NCI-H187 treated with DMSO at 0.1 percent for 48 hours (cell line): ENCODE results near the gene SLC28A1.
"Not testable (repeated sequence)": the region's sequence is repeated elsewhere in the genome, so short reads cannot be mapped to it uniquely, and the experiment has no call there.

Source experiments
- DNase-seq: peaks from one replicate; lab custom pipeline; 2025; lab: John Stamatoyannopoulos, UW

Gene SLC28A1, protein sequence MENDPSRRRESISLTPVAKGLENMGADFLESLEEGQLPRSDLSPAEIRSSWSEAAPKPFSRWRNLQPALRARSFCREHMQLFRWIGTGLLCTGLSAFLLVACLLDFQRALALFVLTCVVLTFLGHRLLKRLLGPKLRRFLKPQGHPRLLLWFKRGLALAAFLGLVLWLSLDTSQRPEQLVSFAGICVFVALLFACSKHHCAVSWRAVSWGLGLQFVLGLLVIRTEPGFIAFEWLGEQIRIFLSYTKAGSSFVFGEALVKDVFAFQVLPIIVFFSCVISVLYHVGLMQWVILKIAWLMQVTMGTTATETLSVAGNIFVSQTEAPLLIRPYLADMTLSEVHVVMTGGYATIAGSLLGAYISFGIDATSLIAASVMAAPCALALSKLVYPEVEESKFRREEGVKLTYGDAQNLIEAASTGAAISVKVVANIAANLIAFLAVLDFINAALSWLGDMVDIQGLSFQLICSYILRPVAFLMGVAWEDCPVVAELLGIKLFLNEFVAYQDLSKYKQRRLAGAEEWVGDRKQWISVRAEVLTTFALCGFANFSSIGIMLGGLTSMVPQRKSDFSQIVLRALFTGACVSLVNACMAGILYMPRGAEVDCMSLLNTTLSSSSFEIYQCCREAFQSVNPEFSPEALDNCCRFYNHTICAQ

DNA sequence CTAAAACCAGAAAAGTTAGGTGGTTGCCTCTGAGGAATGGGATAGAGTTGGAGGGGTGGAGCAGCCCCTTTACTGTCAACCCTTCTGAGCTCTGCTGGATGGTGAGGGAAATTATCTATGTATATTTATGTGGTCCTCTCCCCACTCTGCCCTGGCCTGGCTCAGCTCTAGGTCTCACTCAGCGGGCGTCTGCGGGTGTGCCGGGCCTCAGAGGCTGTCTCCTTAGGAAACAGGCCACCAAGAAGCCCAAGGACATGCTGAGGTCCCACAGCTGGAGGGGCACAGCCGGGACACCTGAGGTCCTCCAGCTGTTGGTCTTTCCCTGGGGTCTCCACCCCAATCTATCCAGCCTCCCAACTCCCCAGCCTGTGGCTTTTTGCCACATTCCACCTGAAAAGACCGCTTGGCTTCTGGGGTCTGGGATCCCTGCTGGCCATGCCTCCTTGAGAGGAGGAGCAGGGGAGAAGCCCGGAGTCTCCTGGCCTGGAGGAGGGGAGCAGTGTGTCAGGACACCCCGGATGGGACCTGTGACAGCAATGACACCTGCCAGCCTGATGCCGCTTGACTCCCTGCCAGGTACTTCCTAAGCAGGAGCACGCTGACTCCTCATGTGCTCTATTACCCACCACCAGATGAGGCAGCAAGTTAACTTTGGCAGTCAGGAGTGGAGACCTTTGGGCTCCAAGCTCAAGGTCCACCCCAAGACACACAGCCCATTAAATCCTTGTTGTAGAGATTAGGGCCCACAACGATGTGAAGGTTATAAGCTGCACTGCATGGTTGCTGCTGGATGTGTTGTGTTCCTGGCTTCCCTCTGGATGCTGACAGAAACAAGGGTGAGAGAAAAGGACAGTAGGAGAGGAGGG lies at the start of gene SLC28A1:
Gene SLC28A1, plus strand, starts transcription at position 747 of the 866 bp plus-strand sequence. CDS start 3,099 bp downstream, outside the sequence.
- DNase-seq = no peak

DNA sequence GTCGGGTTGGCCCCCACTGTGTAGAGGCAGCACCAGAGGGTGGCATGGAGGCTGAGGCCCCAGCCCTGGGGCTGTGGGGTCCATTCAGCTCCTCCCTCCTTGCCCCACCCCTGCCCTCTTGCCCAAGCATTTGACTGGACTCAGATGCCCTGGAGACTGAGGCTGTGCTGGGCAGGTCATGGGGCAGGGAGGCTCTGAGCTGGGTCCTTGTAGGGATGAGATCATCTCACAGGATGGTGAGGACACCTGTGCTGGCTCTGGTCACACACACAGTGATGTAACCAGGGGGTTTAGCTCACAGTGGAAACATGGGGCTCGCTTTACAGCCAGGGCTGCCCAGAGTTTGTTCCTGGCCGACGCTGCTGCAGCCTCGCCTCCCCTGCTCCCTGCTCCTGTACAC lies 49.5 kb upstream of the SLC28A1 start:
- DNase-seq = no peak

DNA sequence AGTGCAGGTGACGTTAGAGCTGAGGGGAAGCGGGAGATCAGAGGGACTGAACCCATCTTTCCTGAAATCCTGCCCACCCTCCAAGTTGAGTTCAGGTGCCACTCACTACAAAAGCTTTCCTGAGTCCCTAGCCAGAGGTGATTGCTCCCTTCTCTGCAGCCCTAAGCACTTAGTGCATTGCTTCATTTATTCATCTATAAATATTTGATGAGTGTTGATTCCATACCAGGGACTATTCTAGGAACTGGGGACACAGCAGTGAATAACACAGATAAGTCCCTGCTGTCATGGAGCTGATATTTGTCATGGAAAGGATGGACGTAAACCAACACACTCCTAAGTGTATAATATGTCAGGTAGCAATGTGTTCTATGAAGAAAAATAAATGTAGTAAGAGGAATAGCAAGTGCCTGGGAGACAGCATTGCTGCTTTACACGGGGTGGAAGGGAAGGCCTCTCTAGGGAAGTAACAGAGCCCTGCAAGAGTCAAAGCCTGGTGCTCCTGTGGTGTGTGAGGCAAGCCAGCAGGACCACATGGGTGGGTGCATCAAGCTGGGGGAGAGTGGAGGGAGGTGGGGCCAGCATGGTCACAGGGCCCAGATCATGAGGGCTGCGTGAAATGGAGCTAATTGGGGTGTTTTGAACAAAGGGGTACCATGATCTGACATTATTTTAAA lies 48.7 kb upstream of the SLC28A1 start:
- no peak for DNase-seq

DNA sequence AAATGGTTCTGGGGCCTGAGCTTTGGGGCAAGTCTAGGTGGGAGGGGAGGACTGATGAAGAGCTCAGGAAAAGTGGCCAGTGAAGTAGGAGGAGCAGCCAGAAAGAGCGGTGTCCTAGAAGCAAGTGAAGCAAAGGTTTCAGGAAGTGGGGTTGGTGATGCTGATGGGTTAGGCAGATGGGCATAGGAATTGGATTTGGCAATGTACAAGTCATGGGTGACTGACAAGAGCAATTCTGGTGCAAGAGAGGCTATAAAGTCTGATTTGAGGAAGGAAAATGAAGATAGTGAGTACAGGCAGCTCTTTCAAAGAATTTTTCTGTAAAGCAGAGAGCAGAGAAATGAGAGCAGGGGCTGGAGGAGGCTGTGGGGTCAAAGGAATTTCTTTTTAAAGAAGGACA lies 47.6 kb upstream of the SLC28A1 start:
- no peak for DNase-seq

DNA sequence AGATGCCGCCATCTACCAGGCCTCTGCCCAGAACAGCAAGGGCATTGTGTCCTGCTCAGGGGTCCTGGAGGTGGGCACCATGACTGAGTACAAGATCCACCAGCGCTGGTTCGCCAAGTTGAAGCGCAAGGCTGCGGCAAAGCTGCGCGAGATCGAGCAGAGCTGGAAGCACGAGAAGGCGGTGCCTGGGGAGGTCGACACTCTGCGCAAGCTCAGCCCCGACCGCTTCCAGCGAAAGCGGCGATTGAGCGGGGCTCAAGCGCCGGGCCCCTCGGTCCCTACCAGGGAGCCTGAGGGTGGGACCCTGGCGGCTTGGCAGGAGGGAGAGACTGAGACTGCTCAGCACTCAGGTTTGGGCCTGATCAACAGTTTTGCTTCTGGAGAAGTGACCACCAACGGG lies 44.7 kb upstream of the SLC28A1 start:
- DNase-seq = no peak

DNA sequence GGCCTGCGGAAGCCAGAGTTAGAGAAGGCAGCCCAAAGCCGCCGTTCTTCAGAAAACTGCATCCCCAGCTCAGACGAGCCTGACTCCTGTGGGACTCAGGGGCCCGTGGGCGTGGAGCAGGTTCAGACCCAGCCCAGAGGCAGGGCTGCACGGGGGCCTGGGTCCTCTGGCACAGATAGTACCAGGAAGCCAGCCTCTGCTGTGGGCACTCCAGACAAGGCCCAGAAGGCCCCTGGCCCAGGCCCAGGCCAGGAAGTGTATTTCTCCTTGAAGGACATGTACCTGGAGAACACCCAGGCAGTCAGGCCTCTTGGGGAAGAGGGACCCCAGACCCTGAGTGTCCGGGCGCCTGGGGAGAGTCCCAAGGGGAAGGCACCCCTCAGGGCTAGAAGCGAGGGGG lies 44.2 kb upstream of the SLC28A1 start:
- DNase-seq = no peak

DNA sequence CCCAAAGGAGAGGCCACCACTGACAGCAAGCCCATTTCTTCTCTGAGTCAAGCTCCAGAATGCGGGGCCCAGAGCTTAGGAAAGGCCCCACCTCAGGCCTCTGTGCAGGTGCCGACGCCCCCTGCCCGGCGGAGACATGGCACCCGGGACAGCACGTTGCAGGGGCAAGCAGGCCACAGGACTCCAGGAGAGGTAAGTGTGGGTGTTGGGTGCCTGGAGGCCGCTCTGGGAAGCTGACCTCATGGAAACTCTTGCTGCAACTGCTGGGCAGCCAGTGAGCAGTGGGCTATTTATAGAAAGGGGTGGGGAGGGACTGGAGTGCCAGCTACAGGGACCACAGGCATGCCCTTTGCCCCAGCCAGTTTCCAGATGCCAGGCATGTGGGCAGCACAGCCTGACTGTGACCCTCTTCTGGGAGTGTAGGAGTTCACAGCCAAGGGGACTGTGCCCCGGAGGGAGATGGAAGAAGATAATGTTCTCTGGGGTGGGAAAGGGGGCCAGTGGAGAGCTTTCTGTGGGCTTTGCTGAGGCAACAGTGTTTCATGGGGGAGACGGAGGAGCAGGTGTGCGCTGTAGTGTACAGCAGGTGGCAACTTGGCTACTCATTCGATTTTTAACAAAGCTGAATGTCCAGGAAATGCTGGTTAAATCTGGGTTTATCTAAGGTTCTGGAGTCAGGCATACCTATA lies 43.6 kb upstream of the SLC28A1 start:
- DNase-seq = no peak

DNA sequence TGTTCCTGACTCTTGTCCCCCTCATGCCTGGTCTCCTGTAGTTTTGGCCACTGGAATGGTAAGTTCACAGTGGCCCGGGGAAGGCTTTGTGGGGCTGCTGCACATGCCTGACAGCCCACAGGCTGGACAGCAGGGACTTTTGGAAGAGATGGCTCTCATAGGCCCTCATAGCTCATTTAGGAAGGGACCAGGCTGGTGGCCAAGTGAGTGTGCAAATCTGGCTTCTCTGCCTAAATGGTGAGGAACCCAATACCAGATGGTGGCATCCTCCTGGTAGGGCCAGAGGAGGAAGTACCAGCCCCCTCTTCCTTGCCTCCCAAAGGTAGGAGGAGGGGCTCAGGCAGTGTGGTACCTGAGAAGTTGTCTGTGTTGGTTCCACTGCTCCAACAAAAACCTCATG lies 41.7 kb upstream of the SLC28A1 start:
- DNase-seq = no peak

DNA sequence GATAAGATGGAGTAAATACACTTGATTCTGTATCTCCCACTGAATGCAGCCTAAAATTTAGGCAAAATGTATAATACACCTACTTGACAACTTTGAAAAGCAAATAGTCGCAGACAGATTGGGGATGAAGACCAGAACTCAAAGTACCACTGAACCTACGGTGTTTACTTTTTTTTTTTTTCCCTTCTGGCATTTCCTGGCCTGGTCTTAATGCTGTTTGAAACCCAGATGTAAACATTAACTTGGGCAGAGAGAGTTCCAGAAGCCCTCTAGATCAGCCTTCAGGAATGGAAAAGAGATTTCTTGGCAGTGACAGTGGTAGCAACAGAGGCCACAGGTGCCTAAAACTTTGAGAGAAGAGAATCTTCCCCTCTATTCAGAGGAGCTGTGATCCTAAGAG lies 39.5 kb upstream of the SLC28A1 start:
- DNase-seq = no peak

DNA sequence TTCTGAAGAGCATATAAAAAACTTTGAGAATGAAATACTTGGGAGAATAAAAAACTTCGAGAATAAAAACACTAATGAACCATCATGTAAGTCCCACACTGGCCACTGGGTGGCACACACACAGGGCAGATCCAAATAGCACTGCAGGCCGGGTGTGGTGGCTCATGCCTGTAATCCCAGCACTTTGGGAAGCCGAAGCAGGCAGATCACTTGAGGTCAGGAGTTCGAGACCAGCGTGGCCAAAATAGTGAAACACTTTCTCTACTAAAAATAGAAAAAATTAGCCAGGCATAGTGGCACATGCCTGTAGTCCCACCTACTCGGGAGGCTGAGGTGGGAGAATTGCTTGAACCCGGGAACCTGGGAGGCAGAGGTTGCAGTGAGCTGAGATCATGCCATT lies 38.8 kb upstream of the SLC28A1 start:
- DNase-seq = not testable (repeated sequence)

DNA sequence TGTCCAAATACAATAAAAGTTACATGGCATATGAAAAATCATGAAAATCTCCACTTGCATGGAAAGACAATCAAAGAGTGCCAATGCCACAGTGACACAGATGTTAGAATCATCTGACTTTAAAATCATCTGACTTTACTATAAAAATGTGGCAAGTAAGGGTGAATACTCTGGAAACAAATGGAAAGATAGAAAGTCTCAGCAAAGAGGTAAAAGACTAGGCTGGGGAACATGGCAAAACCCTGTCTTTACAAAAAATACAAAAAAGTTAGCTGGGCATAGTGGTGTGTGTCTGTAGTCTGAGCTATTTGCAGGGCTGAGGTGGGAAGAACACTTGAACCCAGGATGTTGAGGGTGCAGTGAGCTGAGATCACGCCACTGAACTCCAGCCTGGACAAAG lies 38.2 kb upstream of the SLC28A1 start:
- no peak for DNase-seq

DNA sequence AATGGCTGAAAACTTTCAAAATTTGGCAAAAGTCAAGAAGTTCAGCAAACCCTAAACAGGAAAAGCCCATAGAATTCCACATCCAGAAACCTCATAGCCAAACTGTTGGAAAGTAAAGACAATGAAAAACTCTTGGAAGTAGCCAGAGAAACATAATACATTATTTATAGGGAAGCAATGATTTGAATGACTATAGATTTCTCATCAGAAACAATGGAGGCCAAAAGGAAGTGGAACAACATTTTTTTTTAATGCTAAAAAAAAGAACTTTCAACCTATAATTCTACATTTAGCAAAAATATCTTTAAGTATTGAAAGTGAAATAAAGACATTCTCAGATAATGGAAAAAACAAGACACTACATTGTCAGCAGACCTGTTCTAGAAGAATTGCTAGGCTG lies 37.1 kb upstream of the SLC28A1 start:
- no peak for DNase-seq

DNA sequence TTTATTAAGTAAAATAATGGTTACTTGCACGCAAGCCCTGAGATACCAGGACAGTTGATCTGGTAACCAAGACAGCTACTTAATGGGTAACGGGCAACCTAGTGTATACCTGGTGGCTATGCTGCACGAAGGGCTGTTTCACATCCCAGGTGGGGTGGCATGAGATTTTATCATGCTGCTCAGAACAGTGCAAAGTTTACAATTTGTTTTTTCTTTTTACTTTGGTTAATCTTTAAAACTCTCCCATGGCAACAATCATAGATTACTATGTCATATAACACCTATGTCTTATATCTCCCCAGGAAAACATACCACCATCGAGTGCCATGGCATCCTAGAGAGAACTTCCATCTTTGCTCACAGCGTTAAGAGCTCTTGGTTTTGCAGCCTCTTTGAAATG lies 32.2 kb upstream of the SLC28A1 start:
- DNase-seq = no peak

DNA sequence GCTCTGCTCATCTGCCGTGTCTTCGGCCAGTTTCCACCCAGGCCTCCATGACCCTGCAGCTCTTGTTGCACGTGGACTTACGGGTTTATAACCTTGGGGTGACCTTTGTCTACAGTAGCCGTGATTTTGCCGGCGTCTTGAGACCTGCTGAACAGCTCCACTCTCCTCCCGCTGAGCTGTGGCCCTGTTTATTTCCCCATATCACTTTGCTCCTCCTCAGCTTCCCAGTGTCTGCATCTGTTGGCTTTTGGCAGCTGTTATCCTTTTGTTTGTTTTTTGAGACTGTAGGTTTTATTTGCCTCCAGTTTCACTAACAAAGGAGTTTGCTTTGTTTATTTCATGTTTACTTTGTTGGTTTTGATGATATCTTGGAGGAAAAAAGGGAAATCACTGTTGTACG lies 29.3 kb upstream of the SLC28A1 start:
- DNase-seq = no peak

DNA sequence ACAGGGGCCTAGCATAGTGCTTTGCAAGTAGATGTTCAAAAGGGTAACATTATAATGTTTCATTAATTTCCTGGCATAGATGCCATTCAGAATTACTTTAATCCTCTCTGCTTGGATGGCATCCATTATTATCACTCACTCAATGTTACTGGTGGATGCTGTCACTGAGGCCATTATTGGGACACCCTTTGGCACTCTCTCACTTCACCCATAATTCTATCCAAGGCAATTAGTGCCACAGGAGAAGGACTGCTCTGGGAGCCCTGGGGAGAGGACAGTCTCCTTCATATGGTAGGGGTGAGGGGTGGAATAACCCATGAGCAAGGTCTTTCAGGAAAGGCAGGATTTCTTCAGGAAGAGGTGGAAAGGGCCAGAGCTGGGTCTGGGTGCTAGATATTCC lies 28.7 kb upstream of the SLC28A1 start:
- no peak for DNase-seq

DNA sequence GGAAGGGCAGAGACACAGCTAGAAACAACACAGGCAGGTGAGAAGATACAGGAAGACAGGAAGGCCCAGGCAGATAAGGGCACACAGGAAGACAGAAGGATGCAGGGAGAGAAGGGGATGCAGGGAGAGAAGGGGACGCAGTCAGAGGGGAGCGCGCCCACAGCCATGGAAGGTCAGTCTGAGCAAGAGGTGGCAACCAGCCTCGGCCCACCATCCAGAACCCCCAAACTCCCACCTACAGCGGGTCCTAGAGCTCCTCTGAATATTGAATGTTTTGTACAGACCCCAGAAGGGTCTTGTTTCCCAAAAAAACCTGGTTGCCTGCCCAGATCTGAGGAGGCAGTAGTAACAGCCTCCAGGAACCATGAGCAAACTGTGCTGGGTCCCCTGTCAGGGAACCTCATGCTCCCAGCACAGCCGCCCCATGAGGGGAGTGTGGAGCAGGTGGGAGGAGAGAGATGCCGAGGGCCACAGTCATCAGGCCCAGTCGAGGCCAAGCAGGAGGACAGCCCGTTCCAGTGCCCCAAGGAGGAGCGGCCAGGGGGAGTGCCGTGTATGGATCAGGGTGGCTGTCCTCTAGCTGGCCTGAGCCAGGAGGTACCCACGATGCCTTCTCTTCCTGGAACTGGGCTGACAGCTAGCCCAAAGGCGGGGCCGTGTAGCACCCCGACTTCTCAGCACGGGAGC lies 27.6 kb upstream of the SLC28A1 start:
- no peak for DNase-seq

DNA sequence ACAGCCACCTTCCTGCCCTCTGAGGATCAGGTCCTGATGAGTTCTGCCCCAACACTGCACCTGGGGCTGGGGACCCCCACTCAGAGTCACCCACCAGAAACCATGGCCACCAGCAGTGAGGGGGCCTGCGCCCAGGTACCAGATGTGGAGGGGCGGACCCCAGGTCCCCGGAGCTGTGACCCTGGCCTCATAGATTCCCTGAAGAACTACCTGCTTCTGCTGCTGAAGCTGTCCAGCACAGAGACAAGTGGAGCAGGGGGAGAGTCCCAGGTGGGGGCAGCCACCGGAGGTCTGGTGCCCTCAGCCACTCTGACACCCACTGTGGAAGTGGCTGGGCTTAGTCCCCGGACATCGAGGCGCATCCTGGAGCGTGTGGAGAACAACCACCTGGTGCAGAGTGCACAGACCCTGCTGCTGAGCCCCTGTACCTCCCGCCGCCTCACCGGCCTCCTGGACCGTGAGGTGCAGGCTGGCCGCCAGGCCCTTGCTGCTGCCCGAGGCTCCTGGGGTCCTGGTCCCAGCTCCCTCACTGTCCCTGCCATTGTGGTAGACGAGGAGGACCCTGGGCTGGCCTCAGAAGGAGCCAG lies 27.0 kb upstream of the SLC28A1 start:
- no peak for DNase-seq

DNA sequence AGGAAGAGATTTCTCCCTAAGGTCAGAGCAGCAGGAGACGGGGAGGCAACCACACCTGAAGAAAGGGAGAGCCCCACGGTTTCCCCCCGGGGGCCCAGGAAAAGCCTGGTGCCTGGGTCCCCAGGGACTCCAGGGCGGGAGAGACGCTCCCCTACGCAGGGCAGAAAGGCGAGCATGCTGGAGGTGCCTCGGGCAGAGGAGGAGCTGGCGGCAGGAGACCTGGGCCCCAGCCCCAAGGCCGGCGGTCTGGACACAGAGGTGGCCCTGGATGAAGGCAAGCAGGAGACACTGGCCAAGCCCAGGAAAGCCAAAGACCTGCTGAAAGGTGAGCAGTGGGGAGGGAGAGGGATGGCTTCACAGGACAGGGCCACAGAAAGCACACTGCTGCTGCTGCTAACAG lies 26.2 kb upstream of the SLC28A1 start:
- no peak for DNase-seq

DNA sequence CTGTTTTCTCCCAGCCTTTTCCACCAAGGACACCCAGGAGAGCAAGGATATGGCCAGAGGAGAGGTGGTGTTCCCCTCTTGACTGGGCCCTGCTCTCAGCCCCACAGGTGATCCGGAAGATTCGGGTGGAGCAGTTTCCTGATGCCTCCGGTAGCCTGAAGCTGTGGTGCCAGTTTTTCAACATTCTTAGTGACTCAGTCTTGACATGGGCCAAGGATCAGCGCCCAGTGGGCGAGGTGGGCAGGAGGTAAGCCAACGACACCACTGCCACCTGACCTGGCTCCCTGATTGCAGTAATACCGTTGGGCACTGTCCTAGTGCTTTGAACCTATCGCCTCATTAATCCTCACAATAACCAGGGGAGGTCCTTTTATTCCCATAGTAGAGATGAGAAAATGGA lies 25.3 kb upstream of the SLC28A1 start:
- no peak for DNase-seq

DNA sequence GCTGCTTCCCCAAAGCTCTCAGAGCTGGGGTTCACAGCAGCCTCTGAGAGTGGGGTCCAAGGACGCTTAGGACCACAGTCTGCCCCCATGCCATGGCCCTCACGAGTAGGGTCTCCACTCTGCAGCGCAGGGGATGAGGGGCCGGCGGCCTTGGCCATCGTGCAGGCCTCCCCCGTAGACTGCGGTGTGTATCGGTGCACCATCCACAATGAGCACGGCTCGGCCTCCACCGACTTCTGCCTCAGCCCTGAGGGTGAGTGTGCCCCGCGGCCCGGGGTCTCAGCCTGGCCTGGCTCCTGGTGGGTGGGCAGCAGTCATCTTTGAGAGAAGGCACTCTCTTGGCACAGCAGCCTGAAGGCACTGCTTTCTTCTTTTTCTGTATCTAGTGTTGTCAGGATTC lies 24.8 kb upstream of the SLC28A1 start:
- DNase-seq = no peak

DNA sequence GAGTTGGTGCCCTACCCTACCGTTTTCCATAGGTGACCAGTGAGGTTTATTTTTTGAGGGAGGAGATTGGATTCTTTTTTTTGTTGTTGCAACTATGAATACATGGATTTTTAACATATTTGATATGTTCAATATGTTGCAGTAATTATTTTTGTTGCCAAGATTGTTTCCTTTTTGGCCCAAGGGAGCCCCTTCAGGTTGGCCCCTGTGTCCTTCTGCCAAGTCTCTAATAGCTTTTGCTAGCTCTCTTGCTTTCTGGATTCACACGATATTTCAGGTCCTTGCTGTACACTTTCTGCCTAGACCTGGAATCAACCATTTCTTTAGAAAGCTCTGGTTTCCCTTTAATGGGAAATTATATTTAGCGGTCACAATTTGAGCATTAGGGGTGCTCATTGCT lies 22.7 kb upstream of the SLC28A1 start:
- DNase-seq = no peak
